SJSA1 (cell line): ENCODE results near the gene ATP2B1. TPM values are rescaled to one million over a fixed set of nuclear protein-coding genes. Genes with fewer than 3 reads are reported as not detected.

Source experiments
- DNase-seq, 2 experiments: peaks; one replicate each; pipeline ENCODE4 v3.0.0-alpha.2; 2015 to 2020; ENCODE audit warnings: low spot score in 2 of 2, low read depth in 1 of 2
- H3K27ac ChIP-seq: fragments of 250-450 bp; sonication (Bioruptor Pico); 2 replicates; pipeline ENCODE4 v1.5.1; 2020; ENCODE audit warnings: mild to moderate bottlenecking, moderate library complexity
- H3K27me3 ChIP-seq: fragments of 250-450 bp; sonication (Bioruptor Pico); replicated peaks from 2 replicates; pipeline ENCODE4 v1.5.1; 2020; ENCODE audit warnings: mild to moderate bottlenecking, moderate library complexity
- H3K36me3 ChIP-seq: fragments of 250-450 bp; sonication (Bioruptor Pico); 2 replicates; pipeline ENCODE4 v1.5.1; 2020; ENCODE audit warnings: mild to moderate bottlenecking
- H3K4me1 ChIP-seq: fragments of 250-450 bp; sonication (Bioruptor Pico); replicated peaks from 2 replicates; pipeline ENCODE4 v1.6.1; 2021; ENCODE audit warnings: mild to moderate bottlenecking
- H3K4me3 ChIP-seq: fragments of 250-450 bp; sonication (Bioruptor Pico); 2 replicates; pipeline ENCODE4 v1.5.1; 2020; ENCODE audit warnings: mild to moderate bottlenecking
- H3K9me3 ChIP-seq: fragments of 250-450 bp; sonication (Bioruptor Pico); replicated peaks from 2 replicates; pipeline ENCODE4 v1.5.1; 2020; ENCODE audit warnings: mild to moderate bottlenecking
- total RNA-seq: library from RNA; depleted of rRNA; stranded (reverse); fragments of >200 nt; shearing (Covaris generic); gene quantifications from 2 replicates; pipeline ENCODE4 v1.2.3, GENCODE V29; 2014

Gene ATP2B1
- total RNA-seq, 1 experiment from 2014 or later, result 49.8 TPM

- H3K4me3 ChIP-seq, result no peak overlapping the region
- peaks cover 6% of the 10 kb centered on the region for H3K36me3 ChIP-seq
- no peak for DNase-seq
- H3K27me3 ChIP-seq, result no peaks in the 10 kb centered on the region
- H3K27ac ChIP-seq, result no peak overlapping the region
- H3K4me1 ChIP-seq, result peaks cover 23% of the 10 kb centered on the region
- H3K9me3 ChIP-seq, result no peaks in the 10 kb centered on the region
Measured at GRCh38 chr12:89674326-89674942, 34.2 kb downstream of the ATP2B1 start.

GRCh38 chr12:89673603-89674002 lies 35.0 kb downstream of the ATP2B1 start:
- Histone ChIP-seq H3K4me1 (peaks cover 21% of the 10 kb centered on the region), H3K27me3 (no peaks in the 10 kb centered on the region), H3K27ac (no peak overlapping the region), H3K36me3 (peaks cover 6% of the 10 kb centered on the region), H3K9me3 (no peaks in the 10 kb centered on the region), H3K4me3 (no peak overlapping the region)
- DNase-seq, result no peak

GRCh38 chr12:89672589-89672979 lies 36.1 kb downstream of the ATP2B1 start:
- DNase-seq, result no peak
- Histone ChIP-seq H3K27ac (no peak overlapping the region), H3K4me1 (peaks cover 17% of the 10 kb centered on the region), H3K36me3 (peaks cover 6% of the 10 kb centered on the region), H3K4me3 (no peak overlapping the region), H3K9me3 (no peaks in the 10 kb centered on the region), H3K27me3 (no peaks in the 10 kb centered on the region)

GRCh38 chr12:89671469-89671868 lies 37.2 kb downstream of the ATP2B1 start:
- Histone ChIP-seq H3K27me3 (no peaks in the 10 kb centered on the region), H3K9me3 (no peaks in the 10 kb centered on the region), H3K4me3 (no peak overlapping the region), H3K27ac (peak overlapping the region; percentile 41; the same call in 1 of the 2 replicates), H3K36me3 (peaks cover 6% of the 10 kb centered on the region), H3K4me1 (peaks cover 12% of the 10 kb centered on the region)
- DNase-seq, result peak in 1 of 2 experiments; percentile 53

DNA sequence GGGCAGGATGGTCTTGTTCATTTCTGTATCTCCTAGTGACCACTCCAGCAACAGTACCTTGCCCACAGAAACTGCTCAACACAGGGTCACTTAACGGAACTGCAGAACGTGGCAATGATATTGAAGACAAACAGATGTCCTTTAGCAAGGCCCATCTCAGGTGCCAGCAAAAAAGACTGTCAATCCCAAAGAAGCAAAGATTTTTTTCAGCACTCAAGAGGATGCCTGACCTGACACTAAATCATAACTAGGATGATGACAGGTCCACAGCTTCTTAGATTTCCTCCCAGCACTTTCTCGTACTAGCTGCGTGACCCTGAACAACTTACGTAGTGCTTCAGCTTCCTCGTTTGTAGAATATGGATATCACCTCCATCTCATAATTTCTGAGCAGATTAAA lies 39.4 kb downstream of the ATP2B1 start:
- Histone ChIP-seq H3K27ac (no peak overlapping the region), H3K9me3 (no peaks in the 10 kb centered on the region), H3K4me3 (no peak overlapping the region), H3K4me1 (peaks cover 16% of the 10 kb centered on the region), H3K27me3 (no peaks in the 10 kb centered on the region), H3K36me3 (peaks cover 6% of the 10 kb centered on the region)
- DNase-seq, result no peak

- no peak overlapping the region for H3K27ac ChIP-seq
- DNase-seq, result no peak
- peaks cover 3% of the 10 kb centered on the region; the same call in 1 of the 2 replicates for H3K36me3 ChIP-seq
- H3K9me3 ChIP-seq, result no peaks in the 10 kb centered on the region
- no peaks in the 10 kb centered on the region for H3K27me3 ChIP-seq
- H3K4me1 ChIP-seq, result peaks cover 24% of the 10 kb centered on the region
- H3K4me3 ChIP-seq, result no peak overlapping the region
Measured at GRCh38 chr12:89665556-89665955, 43.1 kb downstream of the ATP2B1 start.

DNA sequence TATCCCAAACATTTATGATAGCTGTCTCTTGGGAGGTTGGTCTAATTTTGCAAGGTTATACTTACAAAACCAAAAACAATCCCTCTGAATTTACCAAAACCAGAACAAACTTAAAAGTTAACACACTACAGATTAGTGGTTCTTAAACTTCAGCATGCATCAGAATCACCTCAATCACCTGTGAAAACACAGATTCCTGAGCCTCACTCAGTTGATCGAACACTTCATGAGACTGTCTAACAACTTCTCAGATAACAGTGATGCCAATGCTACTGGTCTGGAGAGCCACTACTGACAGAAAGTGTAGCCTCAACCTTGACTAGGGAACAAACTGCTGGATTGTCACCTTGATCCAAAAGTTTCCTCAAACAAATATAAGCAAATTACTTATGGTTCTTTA lies 44.2 kb downstream of the ATP2B1 start:
- DNase-seq, result no peak
- peak overlapping the region; percentile 50; the same call in 1 of the 2 replicates for H3K27ac ChIP-seq
- peaks cover 24% of the 10 kb centered on the region for H3K4me1 ChIP-seq
- no peaks in the 10 kb centered on the region for H3K9me3 ChIP-seq
- H3K27me3 ChIP-seq, result no peaks in the 10 kb centered on the region
- H3K36me3 ChIP-seq, result peaks cover 3% of the 10 kb centered on the region; the same call in 1 of the 2 replicates
- no peak overlapping the region for H3K4me3 ChIP-seq

DNA sequence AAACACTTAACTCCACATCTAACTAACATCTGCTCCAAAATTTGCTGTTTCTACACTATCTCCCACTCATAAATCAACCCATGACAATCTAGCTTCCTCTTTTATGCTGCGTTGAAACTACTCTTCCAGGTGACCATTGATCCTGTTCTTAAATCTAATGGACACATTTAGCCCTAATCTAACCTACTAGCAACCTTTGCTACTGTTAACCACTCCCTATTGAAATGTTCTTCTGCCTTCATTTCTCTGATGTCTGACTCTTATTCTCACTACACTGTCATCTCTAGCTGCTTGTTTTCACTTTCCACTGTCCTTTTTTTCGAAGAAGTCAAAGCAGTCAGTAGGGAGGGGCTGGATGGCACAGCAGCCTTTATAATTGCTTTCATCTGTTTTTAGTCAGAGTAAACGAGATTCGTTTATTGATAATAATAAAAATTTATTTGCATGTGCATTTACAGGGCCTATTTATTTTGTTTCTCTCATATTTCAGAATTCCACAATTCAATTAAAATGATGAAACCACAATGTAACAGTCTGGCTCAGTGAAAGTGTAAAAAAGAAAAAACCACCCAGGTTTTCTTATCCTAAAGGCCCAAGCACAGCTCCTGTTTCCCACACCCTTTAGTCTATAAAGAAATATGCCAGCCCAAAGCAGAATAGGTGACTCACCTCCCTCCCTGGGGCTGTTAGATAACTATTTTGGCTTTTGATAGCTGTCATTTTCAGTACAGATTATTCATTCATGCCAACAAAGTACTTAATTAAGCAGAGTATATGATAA lies 44.9 kb downstream of the ATP2B1 start:
- H3K4me3 ChIP-seq, result no peak overlapping the region
- no peaks in the 10 kb centered on the region for H3K9me3 ChIP-seq
- no peaks in the 10 kb centered on the region for H3K27me3 ChIP-seq
- peaks cover 3% of the 10 kb centered on the region; the same call in 1 of the 2 replicates for H3K36me3 ChIP-seq
- H3K27ac ChIP-seq, result peak overlapping the region; percentile 50
- peak; percentile 41 to 55 for DNase-seq
- peaks cover 24% of the 10 kb centered on the region for H3K4me1 ChIP-seq

- H3K9me3 ChIP-seq, result no peaks in the 10 kb centered on the region
- H3K4me1 ChIP-seq, result peaks cover 24% of the 10 kb centered on the region
- H3K4me3 ChIP-seq, result no peak overlapping the region
- no peaks in the 10 kb centered on the region for H3K27me3 ChIP-seq
- H3K27ac ChIP-seq, result no peak overlapping the region
- no peak for DNase-seq
- H3K36me3 ChIP-seq, result no peaks in the 10 kb centered on the region; the same call in 1 of the 2 replicates
Measured at GRCh38 chr12:89662623-89663022, 46.0 kb downstream of the ATP2B1 start.

DNA sequence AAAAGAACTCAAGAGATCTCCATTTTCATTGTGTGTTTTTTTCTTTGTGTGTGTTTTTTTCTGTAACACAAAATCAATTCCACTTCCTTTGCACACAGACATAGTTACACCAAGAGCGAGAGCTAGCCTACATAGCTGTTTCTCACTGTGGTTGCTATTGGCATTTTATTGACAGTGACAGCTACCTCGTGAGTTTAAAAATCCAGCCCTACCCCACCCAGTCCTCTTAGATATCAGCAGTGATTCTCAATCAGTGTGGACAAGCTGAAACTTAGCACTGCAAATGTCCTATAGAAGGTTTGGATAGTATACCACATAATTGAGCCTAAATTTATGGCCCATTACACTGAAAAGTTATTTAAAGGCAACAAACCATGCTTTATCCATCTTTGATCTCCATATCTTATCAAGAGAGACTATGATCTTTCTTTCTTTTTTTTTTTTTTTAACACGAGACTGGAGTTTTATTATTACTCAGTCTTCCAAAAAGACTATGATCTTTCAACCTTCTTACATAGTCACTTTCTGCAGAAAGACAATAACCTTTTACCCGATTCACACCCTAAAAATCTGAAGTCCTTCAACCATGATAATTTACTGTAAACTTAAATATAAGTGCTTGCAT lies 46.8 kb downstream of the ATP2B1 start:
- H3K4me1 ChIP-seq, result peaks cover 24% of the 10 kb centered on the region
- H3K27me3 ChIP-seq, result no peaks in the 10 kb centered on the region
- no peaks in the 10 kb centered on the region for H3K9me3 ChIP-seq
- no peak overlapping the region for H3K27ac ChIP-seq
- no peaks in the 10 kb centered on the region for H3K36me3 ChIP-seq
- DNase-seq, result no peak
- H3K4me3 ChIP-seq, result no peak overlapping the region

- H3K27ac ChIP-seq, result no peak overlapping the region
- no peak overlapping the region for H3K4me3 ChIP-seq
- DNase-seq, result no peak
- H3K9me3 ChIP-seq, result no peaks in the 10 kb centered on the region
- H3K4me1 ChIP-seq, result peaks cover 6% of the 10 kb centered on the region
- H3K36me3 ChIP-seq, result no peaks in the 10 kb centered on the region
- H3K27me3 ChIP-seq, result no peaks in the 10 kb centered on the region
Measured at GRCh38 chr12:89657739-89658138, 50.9 kb downstream of the ATP2B1 start.

DNA sequence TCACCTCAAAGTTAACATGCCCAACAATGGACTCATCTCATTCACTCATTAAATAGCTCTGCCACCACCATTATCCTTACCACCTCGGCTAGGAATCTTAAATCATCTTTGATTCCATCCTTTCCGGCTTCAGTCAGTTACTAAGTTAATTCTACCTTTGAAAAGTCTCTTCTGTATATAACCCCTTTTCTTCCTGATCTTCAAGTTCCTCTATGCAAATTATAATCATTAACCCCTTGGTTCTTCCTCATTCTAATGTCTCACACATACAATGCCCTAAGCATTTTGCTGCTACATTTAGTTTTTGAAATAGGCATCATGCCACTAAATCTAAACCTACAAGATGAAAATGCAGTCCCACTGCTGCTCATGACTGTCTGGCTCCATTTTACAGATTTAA lies 51.6 kb downstream of the ATP2B1 start:
- Histone ChIP-seq H3K27ac (no peak overlapping the region), H3K36me3 (peaks cover 4% of the 10 kb centered on the region), H3K4me3 (no peak overlapping the region), H3K27me3 (no peaks in the 10 kb centered on the region), H3K9me3 (no peaks in the 10 kb centered on the region), H3K4me1 (no peaks in the 10 kb centered on the region; the same call in 1 of the 2 replicates)
- DNase-seq, result no peak

GRCh38 chr12:89655841-89656240 lies 52.8 kb downstream of the ATP2B1 start:
- Histone ChIP-seq H3K27me3 (no peaks in the 10 kb centered on the region), H3K4me3 (no peak overlapping the region), H3K27ac (no peak overlapping the region), H3K4me1 (no peaks in the 10 kb centered on the region), H3K9me3 (no peaks in the 10 kb centered on the region), H3K36me3 (peaks cover 13% of the 10 kb centered on the region)
- no peak for DNase-seq

DNA sequence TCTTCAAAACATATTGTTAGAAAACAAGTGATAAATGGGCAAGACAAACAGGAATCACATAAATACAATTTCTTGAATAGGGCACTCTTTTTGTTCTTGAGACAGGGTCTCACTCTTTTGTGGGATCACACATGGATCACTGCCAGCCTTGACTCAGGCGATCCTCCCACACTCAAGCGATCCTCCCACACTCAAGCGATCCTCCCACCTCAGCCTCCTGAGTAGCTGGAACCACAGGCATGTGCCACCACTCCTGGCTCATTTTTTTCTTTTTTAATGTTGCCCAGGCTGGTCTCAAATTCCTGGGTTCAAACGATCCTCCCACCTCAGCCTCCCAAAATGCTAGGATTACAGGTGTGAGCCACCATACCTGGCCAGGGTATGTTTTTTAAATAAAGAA lies 57.4 kb downstream of the ATP2B1 start:
- H3K27me3 ChIP-seq, result no peaks in the 10 kb centered on the region
- DNase-seq, result no peak
- peaks cover 34% of the 10 kb centered on the region for H3K36me3 ChIP-seq

More for the DNA sequence above, 57.4 kb downstream of the ATP2B1 start:
- no peak overlapping the region for H3K4me3 ChIP-seq
- no peaks in the 10 kb centered on the region for H3K9me3 ChIP-seq
- H3K4me1 ChIP-seq, result no peaks in the 10 kb centered on the region
- H3K27ac ChIP-seq, result no peak overlapping the region
